ENCODE results near the gene PTMS.

- TF ChIP-seq BRCA1 (IDR thresholded peaks at IDR 0.05; ENCODE audit: low read depth, low read length) (no peak), ZBED1 (IDR thresholded peaks at IDR 0.05; ENCODE audit: borderline replicate concordance) (no peak), MXI1 (IDR thresholded peaks at IDR 0.05; ENCODE audit: low read depth, low read length) (no peak; the same call in 1 of the 2 replicates), CBX5 (IDR thresholded peaks at IDR 0.05; ENCODE audit: low read depth) (no peak), STAT1 (conservative IDR thresholded peaks at IDR 0.05) (no peak), SIN3A (IDR thresholded peaks at IDR 0.05; ENCODE audit: low read depth, low read length) (no peak), BCL11A (IDR thresholded peaks at IDR 0.05; ENCODE audit: low read depth, low read length) (no peak), TCF12 (IDR thresholded peaks at IDR 0.05; ENCODE audit: low read depth, low read length) (no peak), ZZZ3 (IDR thresholded peaks at IDR 0.05; ENCODE audit: control insufficient read depth, insufficient read length, low read depth) (no peak), EGR1 (IDR thresholded peaks at IDR 0.05; ENCODE audit: borderline replicate concordance in 1 of 2, low read depth in 2 of 2, low read length in 2 of 2) (no peak), POLR2A (IDR thresholded peaks at IDR 0.05; ENCODE audit: low read depth, low read length) (no peak)
- TF ChIP-seq, protein P1, sequence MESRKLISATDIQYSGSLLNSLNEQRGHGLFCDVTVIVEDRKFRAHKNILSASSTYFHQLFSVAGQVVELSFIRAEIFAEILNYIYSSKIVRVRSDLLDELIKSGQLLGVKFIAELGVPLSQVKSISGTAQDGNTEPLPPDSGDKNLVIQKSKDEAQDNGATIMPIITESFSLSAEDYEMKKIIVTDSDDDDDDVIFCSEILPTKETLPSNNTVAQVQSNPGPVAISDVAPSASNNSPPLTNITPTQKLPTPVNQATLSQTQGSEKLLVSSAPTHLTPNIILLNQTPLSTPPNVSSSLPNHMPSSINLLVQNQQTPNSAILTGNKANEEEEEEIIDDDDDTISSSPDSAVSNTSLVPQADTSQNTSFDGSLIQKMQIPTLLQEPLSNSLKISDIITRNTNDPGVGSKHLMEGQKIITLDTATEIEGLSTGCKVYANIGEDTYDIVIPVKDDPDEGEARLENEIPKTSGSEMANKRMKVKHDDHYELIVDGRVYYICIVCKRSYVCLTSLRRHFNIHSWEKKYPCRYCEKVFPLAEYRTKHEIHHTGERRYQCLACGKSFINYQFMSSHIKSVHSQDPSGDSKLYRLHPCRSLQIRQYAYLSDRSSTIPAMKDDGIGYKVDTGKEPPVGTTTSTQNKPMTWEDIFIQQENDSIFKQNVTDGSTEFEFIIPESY (IDR thresholded peaks at IDR 0.05), result no peak
Observed at GRCh38 chr12:6753772-6754356, 12.3 kb upstream of the PTMS start.
